HG03457 (cell line): ENCODE results near the gene CBLN3.
"Not testable (repeated sequence)": the region's sequence is repeated elsewhere in the genome, so short reads cannot be mapped to it uniquely, and the experiment has no call there.

Source experiments
- ATAC-seq: cut with Tn5 transposase; IDR thresholded peaks from one replicate; pipeline ENCODE4 v1.9.1; 2021; ENCODE audit warnings: moderate number of reproducible peaks; ENCODE audit not compliant: unreplicated experiment

Gene CBLN3

GRCh38 chr14:24429395-24430142, at the start of gene CBLN3, which contains the start of gene KHNYN:
TSS of gene CBLN3 (minus strand) at chr14:24429668. CDS start at chr14:24429054, 614 bp downstream.
TSS of gene KHNYN (plus strand) at chr14:24429954. CDS start at chr14:24430731, 777 bp downstream.
- ATAC-seq = peak; percentile 73

GRCh38 chr14:24475261-24475660, 45.8 kb upstream of the CBLN3 start:
- no peak for ATAC-seq

- no peak for ATAC-seq
These were observed 43.7 kb upstream of the CBLN3 start for GRCh38 chr14:24473211-24473610.

DNA sequence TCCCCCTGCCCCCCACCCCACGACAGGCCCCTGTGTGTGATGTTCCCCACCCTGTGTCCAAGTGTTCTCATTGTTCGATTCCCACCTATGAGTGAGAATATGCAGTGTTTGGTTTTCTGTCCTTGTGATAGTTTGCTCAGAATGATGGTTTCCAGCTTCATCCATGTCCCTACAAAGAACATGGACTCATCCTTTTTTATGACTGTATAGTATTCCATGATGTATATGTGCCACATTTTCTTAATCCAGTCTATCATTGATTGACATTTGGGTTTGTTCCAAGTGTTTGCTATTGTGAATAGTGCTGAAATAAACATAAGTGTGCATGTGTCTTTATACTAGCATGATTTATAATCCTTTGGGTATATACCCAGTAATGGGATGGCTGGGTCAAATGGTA, 41.0 kb upstream of the CBLN3 start:
- not testable (repeated sequence) for ATAC-seq

DNA sequence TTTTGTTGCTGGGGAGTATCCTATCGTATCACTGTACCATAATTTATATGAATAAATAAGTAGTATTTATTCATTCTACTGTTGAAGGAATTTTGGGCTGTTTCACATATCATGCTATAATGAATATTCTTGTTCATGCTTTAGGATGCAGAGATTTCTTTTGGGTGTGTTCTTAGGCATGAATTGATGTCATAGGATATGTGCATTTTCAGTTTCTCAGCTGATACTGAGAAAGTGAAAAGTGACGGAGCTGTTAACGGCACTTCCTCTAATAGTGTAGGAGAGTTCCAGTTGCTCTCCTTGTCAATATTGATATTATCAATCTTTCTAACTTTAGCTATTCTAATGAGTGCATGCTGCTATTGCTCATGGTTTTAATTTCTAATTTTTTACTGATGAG, 36.3 kb upstream of the CBLN3 start:
- ATAC-seq = no peak

DNA sequence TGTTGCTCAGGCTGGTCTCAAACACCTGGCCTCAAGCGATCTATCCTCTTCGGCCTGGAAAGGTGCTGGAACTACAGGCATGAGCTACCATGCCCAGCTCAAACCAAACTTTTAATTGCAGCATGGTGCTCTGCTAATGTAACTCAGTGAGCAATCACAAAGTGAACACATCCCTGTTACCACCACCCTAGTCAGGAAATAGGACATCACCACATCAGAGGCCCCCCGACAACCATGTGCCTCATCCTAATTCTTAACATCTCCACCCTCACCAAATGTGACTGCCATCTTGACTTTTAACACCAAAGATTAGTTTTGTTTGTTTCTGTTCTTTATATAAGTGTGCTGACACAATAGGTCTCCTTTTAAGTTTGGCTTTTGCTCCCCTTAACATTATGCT, 35.9 kb upstream of the CBLN3 start:
- no peak for ATAC-seq

- ATAC-seq = no peak
These were observed 34.7 kb upstream of the CBLN3 start for GRCh38 chr14:24463884-24464785.

DNA sequence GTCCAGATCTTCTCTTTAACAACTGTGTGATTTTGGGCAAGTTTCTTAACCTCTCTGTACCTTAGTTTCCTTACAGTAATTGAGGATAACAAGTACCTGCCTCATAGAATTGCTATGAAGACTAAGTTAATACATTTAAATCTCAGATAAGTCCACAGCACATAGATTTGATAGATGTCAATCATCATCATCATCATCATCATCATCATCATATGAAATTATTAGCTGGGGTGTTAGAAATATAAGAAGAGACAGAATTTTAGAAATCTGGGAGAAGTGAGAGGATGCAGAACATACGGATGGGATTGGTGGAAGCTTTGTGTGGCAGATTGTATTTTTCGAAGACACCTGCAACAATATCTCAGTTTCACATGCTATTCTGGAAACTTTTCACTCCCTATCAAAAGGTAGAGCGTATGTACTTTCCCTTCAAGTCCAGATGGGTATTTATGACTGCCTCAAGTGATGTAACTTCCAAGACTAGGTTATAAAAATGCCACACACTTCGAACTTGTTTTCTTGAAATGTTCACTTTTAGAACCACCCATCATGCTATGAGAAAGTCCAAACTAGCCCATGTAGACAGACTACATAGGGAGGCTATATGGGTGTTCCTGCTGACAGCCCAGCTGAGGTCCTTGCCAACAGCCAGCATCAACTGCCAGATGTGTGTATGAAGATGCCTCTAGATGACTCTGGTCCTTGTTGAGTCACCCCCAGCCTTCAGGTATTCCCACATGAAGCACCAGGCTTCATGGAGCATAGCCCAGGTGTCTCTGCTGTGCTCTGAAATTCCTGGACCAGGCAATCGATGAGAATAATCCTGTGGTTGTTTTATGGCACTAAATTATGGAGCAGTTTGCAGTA, 33.8 kb upstream of the CBLN3 start:
- no peak for ATAC-seq

GRCh38 chr14:24461336-24461735, 31.9 kb upstream of the CBLN3 start:
- no peak for ATAC-seq

DNA sequence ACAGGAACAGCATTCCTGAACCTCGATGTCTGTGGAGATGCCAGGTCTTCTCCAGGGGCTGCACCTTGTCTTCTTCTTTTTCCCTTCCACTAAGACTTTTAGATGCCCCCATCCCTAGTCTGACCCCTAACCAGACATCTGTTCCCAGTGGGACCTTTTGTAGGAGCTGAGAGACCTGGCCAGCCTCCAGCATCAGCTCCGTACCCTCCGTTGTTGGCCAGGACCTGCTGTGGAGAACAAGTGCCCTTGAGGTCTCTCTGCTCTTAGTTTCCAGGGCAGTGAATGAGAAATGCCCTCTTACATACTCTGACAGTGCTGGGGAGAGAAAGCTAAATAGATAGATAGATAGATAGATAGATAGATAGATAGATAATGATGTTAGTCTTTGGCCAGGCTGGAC, 29.9 kb upstream of the CBLN3 start:
- ATAC-seq = no peak

DNA sequence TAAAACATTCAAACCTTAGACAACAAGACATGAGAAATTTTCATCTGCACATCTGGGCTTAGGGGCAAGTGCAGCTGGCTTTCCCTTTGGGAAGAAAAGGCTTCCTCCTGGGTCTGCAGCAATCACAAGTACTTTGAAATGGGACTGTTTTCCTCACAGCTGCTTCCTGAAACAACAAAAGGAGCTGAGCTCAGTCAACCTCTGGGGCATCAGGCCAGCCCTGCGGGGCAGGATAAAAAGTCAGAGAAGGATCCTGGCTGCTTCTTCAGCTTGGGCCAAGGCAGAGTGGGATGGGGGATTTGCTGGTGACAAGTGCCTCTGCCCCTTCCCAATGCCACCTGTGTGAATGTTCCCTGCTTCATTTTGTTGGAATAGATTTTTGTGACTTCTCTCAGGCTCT, 29.3 kb upstream of the CBLN3 start:
- no peak for ATAC-seq

DNA sequence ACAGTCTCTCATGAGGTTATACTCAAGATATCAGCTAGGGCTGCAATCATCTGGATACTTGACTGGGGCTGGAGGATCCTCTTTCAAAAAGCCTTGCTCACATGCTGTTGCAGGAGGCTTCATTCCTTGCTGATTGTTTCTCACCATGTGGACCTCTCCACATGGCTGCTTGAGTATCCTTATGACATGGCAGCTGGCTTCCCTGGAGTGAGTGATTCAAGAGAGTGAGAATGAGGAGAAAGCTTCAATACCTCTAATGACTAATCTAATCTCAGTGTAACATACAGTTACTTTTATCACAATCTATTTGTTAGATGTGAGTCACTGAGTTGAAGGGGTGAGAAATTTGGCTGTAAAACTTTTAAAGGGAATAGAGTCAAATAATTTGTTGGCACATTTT, 27.5 kb upstream of the CBLN3 start:
- ATAC-seq = no peak

DNA sequence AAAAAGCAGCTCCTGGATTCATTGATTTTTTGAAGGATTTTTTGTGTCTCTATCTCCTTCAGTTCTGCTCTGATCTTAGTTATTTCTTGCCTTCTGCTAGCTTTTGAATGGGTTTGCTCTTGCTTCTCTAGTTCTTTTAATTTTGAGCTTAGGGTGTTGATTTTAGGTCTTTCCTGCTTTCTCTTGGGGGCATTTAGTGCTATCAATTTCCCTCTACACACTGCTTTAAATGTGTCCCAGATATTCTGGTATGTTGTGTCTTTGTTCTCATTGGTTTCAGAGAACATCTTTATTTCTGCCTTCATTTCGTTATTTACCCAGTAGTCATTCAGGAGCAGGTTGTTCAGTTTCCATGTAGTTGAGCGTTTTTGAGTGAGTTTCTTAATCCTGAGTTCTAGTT, 21.4 kb upstream of the CBLN3 start:
- not testable (repeated sequence) for ATAC-seq

GRCh38 chr14:24443053-24443665, 13.7 kb upstream of the CBLN3 start:
- no peak for ATAC-seq

DNA sequence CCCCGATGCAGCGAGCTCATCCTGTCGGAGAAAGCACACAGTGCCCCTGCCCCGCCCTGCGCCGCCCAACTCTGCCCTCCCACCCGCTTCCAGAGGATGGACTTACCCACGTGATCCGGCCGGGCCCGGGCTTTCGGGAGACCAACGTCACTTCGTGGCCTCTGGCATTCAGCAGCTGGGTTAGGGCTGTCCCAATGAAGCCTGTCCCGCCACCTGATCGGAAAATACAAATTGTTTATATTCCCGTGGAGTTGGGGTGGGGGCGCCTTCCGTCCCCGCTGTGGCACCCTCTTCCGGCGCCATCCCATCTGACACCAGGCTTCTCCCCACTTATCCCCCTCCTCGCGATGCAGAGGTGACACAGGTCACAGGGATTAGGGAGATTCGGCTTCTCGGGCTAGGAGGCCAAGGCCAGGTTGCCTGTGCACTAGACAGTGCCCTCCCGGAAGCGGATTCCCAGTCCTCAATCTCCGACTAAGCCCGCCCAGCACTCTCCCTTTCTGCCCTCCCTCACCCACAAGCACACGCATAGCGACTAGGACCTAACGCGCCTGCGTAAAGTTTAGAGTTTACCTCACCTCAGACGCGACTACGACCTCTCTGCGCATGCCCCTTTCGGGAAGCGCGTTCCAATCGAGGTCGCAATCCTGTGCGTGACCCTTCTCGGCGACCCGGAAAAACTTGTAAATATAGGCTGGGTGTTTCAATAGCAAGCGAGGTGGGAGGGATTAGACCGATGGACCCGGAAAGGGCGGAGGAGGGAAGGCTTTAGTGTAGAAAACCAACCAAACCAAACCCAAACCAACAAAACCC, 13.0 kb upstream of the CBLN3 start, which contains the start of gene SDR39U1:
SDR39U1 (minus strand) TSS at position 537 of the 813 bp plus-strand sequence; CDS start at position 530, 7 bp downstream.
- ATAC-seq = peak; percentile 81

GRCh38 chr14:24441904-24442239, 12.4 kb upstream of the CBLN3 start:
- no peak for ATAC-seq

DNA sequence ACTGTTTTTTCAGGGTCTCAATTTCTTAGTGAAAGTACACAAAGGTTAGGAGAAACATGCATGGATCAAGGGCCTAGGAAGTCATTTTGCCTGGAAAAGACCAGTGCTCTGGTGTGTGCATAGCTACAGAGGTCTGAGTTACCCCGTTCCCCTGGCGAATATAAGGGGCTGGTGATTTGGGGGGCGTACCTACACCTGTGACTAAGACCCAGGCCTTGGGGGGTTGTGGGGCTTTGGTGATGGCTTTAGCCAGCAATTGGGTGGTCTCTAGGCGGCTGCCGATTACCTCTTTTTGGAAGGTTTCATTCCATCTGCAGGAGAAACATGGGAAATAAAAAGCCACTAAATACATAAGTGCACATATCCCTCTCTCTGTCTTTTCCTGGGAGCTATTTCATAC, 12.0 kb upstream of the CBLN3 start:
- no peak for ATAC-seq

DNA sequence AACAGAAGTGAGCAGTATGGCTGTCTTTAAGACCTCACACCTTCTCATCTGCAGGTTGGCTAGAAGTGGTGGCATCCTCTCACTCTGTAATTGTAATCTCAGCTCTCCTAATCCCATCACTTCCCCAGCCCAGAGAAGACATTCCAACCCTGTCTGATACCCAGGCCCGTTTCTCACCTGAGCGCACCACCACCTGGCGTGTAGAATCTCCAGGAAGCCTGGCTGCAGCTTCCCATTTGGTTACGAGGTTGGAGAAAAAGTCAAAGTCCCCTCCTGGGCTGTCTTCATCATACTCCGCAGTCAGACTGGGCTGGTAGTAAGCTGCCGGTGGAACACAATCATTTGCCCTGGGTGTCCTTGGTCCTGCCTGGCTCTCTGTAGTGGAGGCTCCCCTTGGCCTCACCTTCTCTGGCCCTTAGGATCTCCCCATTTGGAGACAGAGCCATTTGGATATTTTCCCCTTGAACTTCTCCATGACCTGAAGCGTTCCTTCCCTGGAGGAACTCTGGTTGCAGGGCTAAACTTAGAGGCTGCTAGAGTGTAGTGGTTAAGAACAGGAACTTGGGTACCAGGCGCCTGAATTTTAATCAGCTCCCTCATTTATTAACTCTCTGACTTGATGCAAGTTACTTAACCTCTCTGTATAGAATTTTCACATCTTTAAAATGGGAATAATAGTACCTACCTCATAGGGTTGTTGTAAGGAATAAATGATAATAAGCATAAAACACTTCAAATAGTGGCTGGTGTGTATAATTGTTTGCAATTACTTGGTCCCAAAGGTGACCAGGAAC, 11.3 kb upstream of the CBLN3 start:
- ATAC-seq = no peak
